OCI-LY1 (cell line): ENCODE data around the gene PTPRT.

Experiments used
- CTCF ChIP-seq: fragments of 200-600 bp; sonication (generic), shearing (Covaris generic); IDR thresholded peaks from 2 replicates; pipeline ENCODE4 v1.5.1; 2017; ENCODE audit warnings: mild to moderate bottlenecking, antibody characterized with exemption, low read length, moderate library complexity, mixed read lengths
- EZH2 ChIP-seq: fragments of 200-600 bp; sonication (generic), shearing (Covaris generic); IDR thresholded peaks from 2 replicates; pipeline ENCODE4 v1.8.0; 2017; ENCODE audit warnings: borderline replicate concordance, mixed run types, mild to moderate bottlenecking, antibody characterized with exemption, low read length, moderate library complexity, mixed read lengths

- no peak for TF ChIP-seq CTCF
- TF ChIP-seq EZH2 = no peak
Measured at GRCh38 chr20:42360621-42361020, 829.1 kb downstream of the PTPRT start.
